ENCODE measurements around the gene TTC36. TPM values are rescaled to one million over a fixed set of nuclear protein-coding genes. Genes with fewer than 3 reads are reported as not detected.
A peak's percentile ranks its signal among the peaks of the same experiment; 100 is the strongest.

The TTC36 gene
- total and polyA plus RNA-seq, 9 of the 15 experiments (the other 6 are each of a cell fraction or from before 2014, with no cell fraction given), result 0.22 to 0.23 TPM; not detected in 7

DNA sequence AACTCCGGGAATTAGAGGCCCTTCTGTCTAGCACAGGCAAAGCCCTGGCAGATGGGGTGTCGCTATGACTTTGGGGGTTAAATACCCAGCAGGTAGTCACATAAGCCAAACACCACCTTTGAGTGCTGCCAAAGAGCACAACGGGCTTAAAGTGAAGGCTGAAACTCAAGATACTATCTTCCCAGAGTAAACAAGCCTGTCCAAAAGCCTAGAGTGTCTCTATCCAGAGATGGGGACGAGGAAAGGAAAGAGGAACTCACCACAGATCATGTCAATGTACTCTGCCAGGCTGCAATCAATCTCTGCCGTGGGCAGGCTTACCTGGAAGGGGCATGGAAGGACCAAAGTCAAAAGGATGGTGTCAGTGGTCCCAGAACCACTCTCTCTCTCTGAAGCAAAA is 18.3 kb downstream of the TTC36 start:
- no peaks in the 10 kb centered on the region for H3K9me1 ChIP-seq (ENCODE audit: control insufficient read depth, insufficient read depth, low read length)
- H3K9me3 ChIP-seq (replicated peaks; ENCODE audit: control insufficient read depth, insufficient read depth, low read depth, low read length), result no peaks in the 10 kb centered on the region
- intact Hi-C loops (cut with micrococcal nuclease) (no loop called here), in situ Hi-C loops (cut with MboI) (no loop called here)
- ATAC-seq, result no peak
- H3K4me3 ChIP-seq, result no peak overlapping the region
- no peak overlapping the region for H3K9ac ChIP-seq (ENCODE audit: insufficient read depth in 1 of 2, low read depth in 2 of 2, low read length in 2 of 2)
- no peak overlapping the region for H3K27ac ChIP-seq (ENCODE audit: extremely low read depth, low read depth, low read length)
- CTCF ChIA-PET (ENCODE audit: low intra/inter-chr PET ratio), result no interaction called here
- no peaks in the 10 kb centered on the region for H3K36me3 ChIP-seq (ENCODE audit: control insufficient read depth, insufficient read depth, low read length)
- no peak overlapping the region for H2AFZ ChIP-seq (ENCODE audit: low read depth, low read length)
- POLR2A ChIA-PET, result interaction anchor here (0.6 kb wide), 1 partner anchor 88 kb away, joined by 5 read pairs; no protein-coding TSS in a partner anchor
- no peaks in the 10 kb centered on the region for H4K20me1 ChIP-seq (replicated peaks; ENCODE audit: control insufficient read depth, insufficient read depth, low read length)
- no TSS peak for BruUV-seq (replicated peaks)
- FAIRE-seq, result no peak
- H3K27me3 ChIP-seq (ENCODE audit: control insufficient read depth in 2 of 2, insufficient read depth in 2 of 2, low read length in 2 of 2), result no peaks in the 10 kb centered on the region
- no peak for DNase-seq (ENCODE audit: extremely low read depth in 1 of 4, low spot score in 3 of 4)
- 31% methylated on average over 5 of the region's 5 CpGs for WGBS (ENCODE audit: insufficient coverage, low coverage, missing lambda C conversion rate)
- no peaks in the 10 kb centered on the region for H3K79me2 ChIP-seq (ENCODE audit: control insufficient read depth, insufficient read depth, low read length)
- peaks cover 0 to 7% of the 10 kb centered on the region in 2 experiments; a peak in 2 of 5 replicates for H3K4me1 ChIP-seq (replicated peaks in 1 of 2; ENCODE audit: control insufficient read depth in 2 of 2, insufficient read depth in 2 of 2, low read length in 2 of 2)
- no peak overlapping the region for H3K4me2 ChIP-seq (ENCODE audit: insufficient read depth, low read length)
- no peak for TF ChIP-seq CHCHD3 (CRISPR knock-in tag; IDR thresholded peaks at IDR 0.05)
- TF ChIP-seq NR2C1 (IDR thresholded peaks at IDR 0.05), result no peak
- no peak for TF ChIP-seq NR2C1 (tag; IDR thresholded peaks at IDR 0.05)
- TF ChIP-seq FOXJ2 (tag; IDR thresholded peaks at IDR 0.05), result 0 out of 2 replicates have a peak, but pooled peaks have one; percentile 43
- TF ChIP-seq, protein P1, sequence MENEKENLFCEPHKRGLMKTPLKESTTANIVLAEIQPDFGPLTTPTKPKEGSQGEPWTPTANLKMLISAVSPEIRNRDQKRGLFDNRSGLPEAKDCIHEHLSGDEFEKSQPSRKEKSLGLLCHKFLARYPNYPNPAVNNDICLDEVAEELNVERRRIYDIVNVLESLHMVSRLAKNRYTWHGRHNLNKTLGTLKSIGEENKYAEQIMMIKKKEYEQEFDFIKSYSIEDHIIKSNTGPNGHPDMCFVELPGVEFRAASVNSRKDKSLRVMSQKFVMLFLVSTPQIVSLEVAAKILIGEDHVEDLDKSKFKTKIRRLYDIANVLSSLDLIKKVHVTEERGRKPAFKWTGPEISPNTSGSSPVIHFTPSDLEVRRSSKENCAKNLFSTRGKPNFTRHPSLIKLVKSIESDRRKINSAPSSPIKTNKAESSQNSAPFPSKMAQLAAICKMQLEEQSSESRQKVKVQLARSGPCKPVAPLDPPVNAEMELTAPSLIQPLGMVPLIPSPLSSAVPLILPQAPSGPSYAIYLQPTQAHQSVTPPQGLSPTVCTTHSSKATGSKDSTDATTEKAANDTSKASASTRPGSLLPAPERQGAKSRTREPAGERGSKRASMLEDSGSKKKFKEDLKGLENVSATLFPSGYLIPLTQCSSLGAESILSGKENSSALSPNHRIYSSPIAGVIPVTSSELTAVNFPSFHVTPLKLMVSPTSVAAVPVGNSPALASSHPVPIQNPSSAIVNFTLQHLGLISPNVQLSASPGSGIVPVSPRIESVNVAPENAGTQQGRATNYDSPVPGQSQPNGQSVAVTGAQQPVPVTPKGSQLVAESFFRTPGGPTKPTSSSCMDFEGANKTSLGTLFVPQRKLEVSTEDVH (IDR thresholded peaks at IDR 0.05; ENCODE audit: low read depth, partially characterized antibody), result no peak
- no peak for TF ChIP-seq E2F3 (CRISPR knock-in tag; IDR thresholded peaks at IDR 0.05)
- TF ChIP-seq, protein P2, sequence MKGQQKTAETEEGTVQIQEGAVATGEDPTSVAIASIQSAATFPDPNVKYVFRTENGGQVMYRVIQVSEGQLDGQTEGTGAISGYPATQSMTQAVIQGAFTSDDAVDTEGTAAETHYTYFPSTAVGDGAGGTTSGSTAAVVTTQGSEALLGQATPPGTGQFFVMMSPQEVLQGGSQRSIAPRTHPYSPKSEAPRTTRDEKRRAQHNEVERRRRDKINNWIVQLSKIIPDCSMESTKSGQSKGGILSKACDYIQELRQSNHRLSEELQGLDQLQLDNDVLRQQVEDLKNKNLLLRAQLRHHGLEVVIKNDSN (CRISPR knock-in tag; IDR thresholded peaks at IDR 0.05), result no peak
- TF ChIP-seq NR4A1 (CRISPR knock-in tag; IDR thresholded peaks at IDR 0.05), result no peak
- TF ChIP-seq NR4A1 (tag; IDR thresholded peaks at IDR 0.05), result no peak
- no peak for TF ChIP-seq OTX1 (CRISPR knock-in tag; IDR thresholded peaks at IDR 0.05)
- TF ChIP-seq, protein P3, sequence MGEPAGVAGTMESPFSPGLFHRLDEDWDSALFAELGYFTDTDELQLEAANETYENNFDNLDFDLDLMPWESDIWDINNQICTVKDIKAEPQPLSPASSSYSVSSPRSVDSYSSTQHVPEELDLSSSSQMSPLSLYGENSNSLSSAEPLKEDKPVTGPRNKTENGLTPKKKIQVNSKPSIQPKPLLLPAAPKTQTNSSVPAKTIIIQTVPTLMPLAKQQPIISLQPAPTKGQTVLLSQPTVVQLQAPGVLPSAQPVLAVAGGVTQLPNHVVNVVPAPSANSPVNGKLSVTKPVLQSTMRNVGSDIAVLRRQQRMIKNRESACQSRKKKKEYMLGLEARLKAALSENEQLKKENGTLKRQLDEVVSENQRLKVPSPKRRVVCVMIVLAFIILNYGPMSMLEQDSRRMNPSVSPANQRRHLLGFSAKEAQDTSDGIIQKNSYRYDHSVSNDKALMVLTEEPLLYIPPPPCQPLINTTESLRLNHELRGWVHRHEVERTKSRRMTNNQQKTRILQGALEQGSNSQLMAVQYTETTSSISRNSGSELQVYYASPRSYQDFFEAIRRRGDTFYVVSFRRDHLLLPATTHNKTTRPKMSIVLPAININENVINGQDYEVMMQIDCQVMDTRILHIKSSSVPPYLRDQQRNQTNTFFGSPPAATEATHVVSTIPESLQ (CRISPR knock-in tag; IDR thresholded peaks at IDR 0.05), result no peak
- TF ChIP-seq GTF2E2 (tag; IDR thresholded peaks at IDR 0.05), result no peak
- TF ChIP-seq ZNF347 (CRISPR knock-in tag; IDR thresholded peaks at IDR 0.05; ENCODE audit: low read depth), result no peak
- TF ChIP-seq, protein P4, sequence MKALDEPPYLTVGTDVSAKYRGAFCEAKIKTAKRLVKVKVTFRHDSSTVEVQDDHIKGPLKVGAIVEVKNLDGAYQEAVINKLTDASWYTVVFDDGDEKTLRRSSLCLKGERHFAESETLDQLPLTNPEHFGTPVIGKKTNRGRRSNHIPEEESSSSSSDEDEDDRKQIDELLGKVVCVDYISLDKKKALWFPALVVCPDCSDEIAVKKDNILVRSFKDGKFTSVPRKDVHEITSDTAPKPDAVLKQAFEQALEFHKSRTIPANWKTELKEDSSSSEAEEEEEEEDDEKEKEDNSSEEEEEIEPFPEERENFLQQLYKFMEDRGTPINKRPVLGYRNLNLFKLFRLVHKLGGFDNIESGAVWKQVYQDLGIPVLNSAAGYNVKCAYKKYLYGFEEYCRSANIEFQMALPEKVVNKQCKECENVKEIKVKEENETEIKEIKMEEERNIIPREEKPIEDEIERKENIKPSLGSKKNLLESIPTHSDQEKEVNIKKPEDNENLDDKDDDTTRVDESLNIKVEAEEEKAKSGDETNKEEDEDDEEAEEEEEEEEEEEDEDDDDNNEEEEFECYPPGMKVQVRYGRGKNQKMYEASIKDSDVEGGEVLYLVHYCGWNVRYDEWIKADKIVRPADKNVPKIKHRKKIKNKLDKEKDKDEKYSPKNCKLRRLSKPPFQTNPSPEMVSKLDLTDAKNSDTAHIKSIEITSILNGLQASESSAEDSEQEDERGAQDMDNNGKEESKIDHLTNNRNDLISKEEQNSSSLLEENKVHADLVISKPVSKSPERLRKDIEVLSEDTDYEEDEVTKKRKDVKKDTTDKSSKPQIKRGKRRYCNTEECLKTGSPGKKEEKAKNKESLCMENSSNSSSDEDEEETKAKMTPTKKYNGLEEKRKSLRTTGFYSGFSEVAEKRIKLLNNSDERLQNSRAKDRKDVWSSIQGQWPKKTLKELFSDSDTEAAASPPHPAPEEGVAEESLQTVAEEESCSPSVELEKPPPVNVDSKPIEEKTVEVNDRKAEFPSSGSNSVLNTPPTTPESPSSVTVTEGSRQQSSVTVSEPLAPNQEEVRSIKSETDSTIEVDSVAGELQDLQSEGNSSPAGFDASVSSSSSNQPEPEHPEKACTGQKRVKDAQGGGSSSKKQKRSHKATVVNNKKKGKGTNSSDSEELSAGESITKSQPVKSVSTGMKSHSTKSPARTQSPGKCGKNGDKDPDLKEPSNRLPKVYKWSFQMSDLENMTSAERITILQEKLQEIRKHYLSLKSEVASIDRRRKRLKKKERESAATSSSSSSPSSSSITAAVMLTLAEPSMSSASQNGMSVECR (CRISPR knock-in tag; IDR thresholded peaks at IDR 0.05), result no peak
